Activated CD4-positive, alpha-beta T cell treated with anti-CD3 and anti-CD28 coated beads for 24 hours (primary cell): ENCODE results near the gene CHCHD6.

Experiments
- DNase-seq, 2 donors: peaks; one replicate each; pipeline ENCODE4 v3.0.0-alpha.2; 2020; ENCODE audit warnings: low read depth in 2 of 2

CHCHD6 gene

DNA sequence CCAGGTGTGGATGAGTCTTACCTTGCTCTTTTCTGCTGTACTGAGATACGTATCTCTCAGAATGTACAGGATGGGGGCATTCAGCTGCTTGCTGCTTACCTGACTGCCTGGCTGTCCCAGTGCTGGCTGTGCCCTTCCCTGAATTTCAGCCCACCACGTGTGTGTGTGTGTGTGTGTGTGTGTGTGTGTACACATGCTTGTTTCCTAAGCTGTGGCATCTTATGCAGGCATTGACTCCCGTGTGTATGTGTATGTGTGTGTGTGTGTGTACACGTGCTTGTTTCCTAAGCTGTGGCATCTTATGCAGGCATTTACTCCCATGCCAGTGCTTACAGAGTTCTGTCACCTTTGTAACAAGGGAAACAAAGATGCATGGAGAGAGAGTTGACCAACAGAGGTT lies 218.4 kb downstream of the CHCHD6 start:
- no peak for DNase-seq

DNA sequence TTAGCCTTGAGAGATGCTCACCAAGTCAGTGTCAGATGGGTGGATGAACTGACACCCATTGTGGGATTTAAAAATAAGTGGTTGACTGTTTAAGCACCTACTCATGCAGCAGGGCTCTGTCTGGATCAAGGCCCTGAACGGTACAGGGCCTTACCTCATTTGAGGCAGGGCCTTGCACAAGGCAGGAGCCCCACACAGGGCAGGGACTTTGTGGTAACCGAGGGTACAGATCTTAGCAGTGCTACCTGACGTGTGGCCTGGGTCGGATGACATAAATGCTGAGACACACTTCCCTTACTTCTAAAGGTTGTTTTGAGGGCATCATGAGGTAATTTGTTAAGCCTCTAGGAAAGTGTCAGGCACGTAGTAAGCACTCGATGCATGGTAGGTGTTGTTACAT lies 219.4 kb downstream of the CHCHD6 start:
- DNase-seq, result no peak

DNA sequence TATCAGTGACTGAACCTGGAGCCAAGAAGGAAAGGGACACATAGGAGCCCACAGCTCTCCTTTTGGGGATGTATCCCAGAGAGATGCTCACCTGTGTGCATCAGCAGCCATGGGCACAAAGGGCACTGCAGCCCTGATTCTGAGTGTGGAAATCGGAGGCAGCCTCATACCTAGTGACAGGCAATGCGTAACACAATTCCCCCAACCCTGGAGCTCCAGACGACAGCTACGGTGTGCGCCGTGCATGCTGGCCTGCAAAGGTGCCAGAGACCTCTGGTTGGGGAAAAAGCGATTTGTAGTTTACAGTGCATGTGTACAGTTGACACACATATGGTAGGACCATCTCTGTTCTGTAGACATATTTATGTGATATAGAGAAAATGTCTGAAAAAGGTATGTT lies 219.9 kb downstream of the CHCHD6 start:
- DNase-seq, result no peak

DNA sequence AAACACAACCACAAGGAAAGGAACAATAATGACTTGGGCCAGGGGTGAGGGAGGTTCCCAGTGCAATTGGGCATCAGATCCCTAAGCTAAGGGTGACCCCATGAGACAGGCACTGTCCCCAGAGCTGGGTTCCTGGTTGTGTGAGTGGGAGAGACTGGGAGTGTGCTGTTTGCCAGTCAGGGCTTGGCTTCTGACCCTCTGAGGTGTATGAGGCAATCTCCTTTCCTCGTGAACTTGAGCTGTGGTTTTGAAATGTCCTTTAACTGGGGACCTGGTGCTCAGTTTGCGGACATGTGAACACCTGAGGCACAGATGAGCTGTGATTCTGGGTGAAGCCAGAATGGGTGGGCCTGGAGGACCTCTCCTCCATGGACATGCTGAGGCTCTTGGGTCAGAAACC lies 220.4 kb downstream of the CHCHD6 start:
- no peak for DNase-seq

DNA sequence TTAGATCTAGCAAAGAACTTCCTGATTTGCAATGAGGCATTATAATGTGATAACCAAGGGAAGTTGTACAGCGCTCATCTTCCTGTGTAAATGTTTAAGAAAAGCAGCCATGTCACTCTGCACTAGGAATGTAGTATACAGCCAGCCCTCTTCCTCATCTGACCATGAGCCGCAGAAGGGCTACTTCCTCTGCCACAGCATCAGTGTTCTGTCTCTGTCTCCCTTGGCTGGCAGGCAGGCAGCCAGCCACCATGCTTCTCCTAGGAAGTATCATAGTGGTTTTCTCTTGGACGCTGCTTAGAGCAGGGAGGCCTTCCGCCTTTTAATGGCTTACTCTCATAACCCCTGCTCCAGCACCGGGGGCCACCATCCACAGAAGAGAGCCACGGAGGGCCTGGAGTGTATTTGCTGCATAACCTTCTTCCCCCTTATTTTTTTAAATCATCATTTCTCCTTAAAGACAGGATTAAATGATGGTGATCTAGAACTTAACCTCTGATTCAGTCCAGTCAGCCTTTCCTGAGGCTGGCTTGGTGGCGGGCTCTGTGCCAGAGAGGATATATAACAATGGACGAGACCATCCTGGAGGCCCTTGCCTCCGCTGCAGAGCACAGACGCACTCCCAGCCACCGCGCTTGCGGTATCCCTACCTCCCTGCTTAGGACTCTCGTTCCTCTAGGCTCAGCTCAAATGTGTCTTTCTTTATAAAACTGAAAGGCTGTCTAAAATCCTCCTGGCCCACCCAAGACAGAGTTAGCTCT lies 221.6 kb downstream of the CHCHD6 start:
- no peak for DNase-seq

DNA sequence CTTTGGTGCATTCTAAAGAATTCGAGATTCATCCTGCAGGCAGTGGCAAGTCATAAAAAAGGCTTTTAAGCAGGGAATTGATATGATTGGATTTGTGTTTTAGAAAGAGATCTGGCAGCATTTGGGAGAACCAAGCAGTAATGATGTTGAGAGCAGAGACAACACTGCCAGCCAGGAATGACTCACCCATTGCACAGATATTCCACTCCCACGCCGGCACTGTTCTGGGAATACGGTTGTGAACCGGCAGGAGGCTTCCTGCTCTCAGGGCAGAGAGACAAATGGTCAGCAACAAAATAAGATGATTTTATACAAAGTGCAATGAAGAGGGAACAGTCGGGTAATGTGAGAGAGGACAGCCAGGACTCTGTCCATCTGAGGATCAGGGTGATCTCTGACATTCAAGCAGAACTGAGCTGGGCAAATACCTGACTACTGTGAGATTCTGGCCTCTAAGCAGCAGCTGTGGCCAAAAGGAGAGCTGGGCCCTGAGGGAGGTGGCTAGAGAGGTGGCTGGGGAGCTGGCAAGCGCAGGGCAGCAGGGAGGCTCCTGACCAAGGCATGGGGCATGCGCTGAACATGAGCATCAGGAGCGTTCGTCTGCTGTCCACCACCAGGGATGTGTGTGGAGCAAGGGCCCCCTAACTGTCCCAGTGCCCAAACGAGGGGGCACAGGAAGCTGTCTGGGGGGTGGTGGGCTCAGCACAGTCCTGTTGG lies 222.8 kb downstream of the CHCHD6 start:
- no peak for DNase-seq

DNA sequence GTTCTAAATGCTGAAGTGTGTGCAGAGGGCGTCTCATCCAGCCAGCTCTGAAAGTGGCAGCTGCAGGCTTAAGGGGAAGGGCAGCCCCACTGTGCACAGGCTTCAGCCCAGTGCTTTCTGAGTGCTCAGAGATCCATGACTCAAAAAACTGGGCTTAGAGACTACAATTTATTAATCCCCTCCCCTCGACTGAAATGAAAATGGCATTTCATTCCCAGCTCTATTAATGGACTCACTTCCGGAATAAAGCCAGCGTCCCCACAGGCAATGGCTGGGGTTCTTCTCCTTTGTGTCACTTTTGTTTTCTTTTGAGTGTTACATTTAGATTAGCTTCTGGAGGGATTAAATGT lies 223.3 kb downstream of the CHCHD6 start:
- no peak for DNase-seq

DNA sequence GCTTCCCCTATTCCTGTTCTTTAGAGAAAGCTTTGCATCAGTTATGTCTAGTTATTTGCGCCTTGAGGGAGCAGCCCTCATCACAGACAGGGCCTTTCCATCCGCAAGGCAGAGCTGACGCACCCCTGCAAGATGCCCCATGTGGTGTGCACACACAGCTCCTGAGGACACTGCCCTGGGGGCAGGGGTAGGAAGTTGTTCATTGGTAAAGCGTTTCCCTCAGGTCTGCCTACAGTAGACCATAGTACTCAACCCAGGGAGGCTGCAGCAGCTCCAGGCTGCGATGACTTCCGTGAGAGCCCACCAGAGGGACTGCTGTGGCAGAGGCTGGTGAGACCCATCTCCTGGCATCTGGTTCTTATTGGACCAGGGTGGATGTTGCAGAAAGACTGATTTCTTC lies 223.8 kb downstream of the CHCHD6 start:
- DNase-seq, result no peak

DNA sequence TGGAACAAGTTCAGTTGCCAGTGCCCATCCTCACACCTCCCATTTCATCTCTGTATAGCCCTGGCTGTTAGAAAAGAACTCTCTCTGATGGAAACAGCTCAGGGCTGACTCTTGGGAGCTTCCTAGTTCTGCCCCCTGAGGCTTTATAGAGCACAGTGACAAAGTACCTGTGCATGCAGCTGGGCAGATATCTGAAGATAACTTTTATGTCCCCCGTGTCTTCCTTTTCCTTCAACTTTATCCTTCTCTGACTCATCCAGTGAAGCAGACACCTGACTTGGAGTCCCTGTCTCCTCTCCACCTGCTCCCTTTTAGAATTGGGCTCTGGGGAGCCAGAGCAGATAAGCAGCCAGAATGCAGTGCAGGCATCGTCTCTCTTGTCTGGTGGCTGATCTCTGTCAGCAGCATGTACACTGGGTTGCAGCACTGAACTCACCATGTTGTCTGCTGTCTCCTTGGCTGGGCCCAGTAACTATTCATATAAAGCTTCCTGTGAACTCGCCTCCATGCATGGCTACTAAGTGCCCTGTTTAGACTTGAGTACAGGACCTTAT lies 225.0 kb downstream of the CHCHD6 start:
- DNase-seq, result no peak

DNA sequence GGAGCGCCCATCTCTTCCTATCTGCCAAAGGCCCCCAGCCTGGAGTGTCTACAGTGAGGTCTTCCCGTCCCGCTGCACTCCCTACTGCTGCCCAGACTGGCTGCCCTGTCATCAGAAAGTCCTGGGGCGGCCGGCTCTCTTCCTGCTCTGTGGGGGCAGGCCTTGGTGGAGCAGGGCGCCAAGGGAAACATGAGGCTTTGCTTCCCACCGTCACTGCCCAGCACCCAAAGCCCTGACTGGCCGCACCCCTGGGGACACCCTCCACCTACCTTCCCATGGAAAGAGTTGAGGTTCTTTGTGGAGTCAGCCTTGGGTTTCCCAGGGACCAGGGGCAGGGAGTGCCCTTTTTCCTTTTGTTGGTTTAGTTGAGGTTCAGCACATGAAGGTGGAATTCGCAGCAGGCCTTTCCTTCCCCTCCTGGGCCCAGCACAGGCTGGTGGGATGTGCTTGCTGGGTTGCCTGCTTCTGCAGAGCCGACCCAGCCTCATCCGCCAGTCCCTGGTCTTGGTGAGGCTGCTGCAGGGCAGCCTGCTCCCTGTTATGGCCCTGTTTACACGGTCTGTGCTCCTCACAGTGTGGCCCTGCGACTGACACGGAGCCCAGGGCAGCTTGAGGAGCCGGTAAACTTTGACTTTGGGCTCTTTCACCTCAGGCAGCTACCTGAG lies 227.0 kb downstream of the CHCHD6 start:
- DNase-seq, result no peak

DNA sequence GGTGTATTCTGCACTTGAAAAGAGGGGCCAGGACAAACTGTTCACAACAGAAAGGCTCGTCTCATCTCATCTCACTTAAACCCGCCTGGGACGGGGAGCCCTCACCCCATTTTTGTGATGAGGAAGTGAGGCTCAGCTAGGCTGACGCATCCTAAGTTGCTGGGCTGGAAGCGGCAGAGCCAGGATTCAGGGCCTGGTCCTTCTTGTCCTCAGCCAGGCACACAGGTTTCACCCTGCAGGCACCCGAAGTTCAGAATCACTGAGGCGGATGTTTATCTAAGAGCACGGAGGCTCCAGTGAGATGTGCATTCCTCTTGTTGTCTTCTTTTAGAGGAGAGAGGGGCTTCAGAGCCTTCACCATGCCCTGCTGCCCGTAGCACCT lies 227.8 kb downstream of the CHCHD6 start:
- no peak for DNase-seq

DNA sequence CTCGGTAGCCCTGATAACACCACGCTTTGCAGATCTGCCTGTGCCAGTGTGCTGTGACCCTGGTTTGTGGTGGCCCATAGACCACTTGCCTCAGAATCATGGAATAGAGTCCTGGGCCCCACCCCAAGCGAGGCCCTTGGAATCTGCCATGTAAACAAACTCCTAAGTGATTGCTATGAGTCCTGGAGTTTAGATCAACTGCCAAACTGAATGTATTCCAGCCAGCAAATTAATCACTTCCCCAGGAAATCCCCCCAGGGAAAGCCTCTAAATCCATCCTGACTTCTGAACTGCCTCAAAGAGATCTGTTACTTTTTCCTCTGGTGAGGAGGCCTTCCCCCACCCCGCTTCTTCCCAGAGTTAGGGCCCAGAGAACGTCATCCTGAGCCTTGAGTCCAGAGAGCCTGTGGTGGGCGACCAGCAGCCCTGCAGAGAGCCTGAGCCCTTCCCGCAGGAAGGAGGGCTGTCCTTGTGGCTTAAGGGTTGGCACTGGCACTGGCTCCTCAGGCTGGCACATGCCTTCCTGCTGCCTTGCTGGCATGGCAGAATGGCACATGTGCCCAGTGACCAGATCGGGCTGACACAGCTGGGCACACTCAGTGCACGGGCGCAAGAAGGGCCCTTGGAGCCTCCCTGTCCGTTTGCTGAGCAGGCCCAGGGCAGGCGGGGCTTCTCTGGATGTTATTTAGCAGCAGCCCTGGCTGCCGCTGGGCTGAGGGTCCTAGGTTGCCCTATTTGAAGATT lies 228.3 kb downstream of the CHCHD6 start:
- no peak for DNase-seq

DNA sequence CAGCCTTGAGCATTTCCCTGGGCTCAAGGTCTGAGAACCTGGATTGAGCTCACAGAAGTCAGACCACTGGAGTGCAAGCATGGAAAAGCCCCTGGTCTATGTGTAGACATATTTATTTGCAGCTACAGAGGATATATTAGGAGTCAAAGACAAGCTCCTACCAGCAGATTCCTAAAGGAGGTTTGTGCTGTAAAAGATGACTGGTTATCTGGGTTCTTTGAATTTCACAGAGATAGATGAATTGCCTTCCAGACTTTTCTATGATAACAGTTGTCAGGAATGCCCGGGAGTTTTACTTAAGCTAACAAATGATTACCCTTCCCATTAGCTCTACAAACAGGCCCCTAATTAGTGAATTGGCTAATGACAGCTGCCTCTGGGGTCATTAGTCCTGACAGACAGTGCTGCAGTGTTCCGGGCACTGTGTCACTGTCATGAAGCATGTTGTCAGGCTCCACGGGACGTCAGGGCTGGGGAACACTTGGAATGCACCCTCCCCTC lies 230.0 kb downstream of the CHCHD6 start:
- no peak for DNase-seq

DNA sequence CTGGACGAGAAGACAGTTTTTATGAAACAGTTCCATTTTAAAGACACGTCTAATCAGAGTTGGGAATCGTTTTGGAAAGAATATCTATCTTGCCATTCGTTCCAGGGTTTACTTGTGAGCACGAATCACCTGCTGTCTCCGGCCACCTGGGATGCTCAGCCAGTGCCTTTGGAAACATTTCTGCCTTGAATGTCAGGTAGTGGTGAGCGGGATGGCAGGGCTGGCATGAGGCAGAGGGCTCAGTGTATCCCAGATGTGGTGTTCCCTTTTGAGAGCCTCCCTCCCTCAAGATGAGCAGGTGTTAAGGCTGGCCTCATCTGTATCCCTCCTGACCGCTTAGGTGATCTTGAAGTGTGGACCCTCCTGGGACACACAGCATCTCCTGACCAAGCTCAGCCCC lies 231.0 kb downstream of the CHCHD6 start:
- DNase-seq, result no peak

DNA sequence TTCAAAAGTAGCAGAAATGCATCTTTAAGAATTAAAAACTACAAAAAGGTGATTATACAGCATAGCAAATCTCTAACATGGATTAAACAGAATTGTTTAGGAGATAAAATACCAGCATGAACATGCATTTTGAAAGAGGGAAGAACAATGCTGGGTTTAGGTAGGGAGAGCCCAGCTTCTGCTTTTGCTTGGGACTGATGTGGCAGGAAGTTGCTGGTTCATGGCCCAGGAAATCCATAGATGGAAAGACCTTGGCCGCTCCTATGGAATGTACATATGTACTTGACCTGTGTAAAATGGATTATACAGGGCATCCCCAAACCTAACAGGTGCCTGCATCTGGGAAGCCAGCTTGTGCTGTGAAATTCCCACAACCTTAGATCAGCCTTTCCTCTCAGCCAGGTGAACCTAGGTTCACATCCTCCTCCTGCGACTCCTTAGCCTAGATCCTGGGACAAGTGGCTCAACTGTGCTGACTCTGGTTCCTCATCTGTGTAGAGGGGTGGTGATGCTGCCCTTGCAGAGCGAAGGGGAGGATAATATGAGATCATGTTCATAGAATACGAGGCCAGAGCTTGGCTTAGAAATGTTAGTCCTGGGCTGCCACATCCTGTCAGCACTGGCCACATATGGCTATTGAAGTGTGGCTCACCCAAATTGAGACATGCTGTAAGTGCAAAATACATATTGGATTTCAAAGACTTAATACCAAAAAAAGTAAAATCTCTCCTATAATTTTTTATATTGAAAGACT lies 231.9 kb downstream of the CHCHD6 start:
- no peak for DNase-seq

DNA sequence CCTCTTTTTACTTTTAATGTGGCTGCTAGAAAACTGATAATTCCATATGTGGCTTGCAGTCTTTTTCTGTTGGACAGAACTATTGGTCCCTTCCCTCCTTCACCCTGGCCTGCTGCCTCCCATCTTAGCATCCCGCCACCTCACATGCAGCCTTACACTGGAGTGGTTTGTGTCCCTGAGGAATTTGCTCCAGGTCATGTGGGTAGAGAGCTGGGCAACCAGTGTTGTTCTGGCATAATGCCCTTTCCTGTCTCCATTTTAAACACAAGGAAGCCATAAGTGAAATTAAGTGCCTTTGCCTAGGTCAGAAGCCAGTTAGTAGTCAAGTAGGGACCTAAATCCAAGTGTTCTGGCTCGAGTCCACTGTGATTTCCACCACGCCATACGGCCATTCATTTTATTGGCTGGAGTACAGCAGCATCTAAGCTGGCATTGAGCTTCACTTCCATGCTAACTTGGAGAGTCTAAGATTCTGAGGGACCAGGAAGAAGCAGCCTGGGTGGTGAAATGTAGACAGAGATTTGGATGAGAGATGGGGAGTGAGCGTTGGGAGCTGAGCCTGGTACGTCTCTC lies 232.9 kb downstream of the CHCHD6 start:
- no peak for DNase-seq

DNA sequence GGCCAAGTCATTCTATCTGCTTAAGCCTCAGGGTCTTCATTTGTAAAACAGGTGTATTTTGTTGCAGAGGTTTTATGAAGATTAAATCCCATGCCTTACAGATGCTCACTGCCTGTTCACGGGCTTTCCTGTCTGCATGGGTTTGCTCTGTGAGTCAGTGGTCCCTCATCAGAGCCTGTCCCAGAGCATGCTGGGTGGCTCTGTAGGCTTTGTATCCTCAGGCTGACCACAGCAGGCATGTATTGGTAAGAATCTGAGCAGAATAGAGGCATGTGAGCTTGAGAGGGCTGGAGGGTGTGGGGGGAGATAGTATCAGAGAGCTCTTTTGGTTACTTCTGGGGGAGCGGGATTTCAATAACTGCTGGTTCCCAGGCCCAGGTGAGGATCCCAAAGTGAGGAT lies 233.5 kb downstream of the CHCHD6 start:
- DNase-seq, result no peak

DNA sequence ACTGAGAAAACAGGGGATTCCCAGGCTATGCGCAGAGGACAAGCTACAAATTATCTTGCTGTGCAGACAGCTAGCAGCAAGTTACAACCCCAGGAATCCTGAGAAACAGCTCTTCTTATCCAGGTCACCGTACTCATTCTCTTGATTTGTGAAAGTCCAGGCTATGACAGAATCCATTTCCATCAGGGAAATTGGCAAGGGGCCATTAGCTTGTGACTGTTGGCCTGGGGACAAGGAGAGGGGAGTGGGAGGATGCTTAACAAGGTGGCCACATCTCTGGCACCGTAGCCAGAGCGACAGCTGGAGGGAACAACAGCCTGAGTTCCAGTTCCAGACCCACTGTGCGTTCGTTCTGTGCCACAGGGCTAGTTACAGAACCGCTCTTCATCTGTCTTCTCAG lies 233.9 kb downstream of the CHCHD6 start:
- DNase-seq, result no peak

DNA sequence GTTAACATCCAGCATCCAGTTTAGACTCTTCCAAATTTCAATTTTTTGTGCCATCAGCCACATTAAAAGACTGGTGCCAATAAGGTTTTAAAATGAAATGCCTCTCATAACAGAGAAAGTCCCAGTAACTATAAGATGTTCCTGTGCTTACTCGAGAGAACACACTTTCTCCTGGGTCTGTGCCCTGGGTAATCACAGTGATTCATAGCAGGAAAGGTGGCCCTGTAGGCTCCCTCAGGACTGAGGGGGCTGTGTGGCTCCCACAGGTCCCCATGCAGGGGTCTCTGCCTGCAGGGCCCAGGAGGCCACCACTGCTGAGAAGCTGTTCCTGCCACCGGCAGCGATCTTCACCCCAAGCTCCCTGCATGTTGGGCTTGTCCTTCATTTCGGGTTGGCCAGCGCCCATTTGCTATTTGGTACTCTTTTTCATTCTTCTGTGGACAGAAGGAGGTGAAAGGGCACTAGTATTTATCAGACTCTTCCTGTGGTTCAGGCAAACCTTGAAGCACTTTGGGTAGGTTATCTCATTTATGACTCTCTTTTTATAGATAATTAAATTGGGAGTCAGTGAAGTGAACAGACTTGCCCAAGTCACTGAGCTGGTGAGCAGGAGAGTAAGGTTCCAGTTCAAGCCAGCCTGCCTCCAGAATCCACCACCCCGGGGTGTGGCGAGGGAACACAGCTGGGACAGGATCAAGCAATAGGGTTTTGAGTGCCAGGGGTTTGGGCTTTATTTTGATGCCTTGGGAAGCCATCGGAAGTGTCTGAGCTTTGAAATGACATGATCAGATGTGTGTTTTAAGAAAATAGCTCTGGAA lies 234.7 kb downstream of the CHCHD6 start:
- DNase-seq, result no peak

DNA sequence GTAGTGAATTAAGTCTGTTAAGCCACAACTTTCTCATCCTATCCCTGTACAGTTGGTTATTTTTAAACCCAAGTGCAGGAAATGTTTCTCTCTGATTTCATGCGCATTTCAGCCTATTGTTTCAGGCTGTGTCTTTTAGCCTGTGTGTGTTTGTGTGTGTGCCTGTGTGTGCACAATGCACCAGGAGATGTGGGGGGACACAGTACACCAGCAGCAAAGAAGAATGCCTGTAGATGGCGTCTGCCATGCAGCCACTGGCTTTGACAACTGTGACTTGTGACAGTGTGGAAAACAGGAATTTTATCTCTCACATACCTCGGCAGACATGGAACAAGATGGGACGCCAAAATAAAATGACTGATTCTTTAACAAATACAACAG lies 235.3 kb downstream of the CHCHD6 start:
- DNase-seq, result no peak
